ENCODE results near the gene ODAD2.

Gene ODAD2

GRCh38 chr10:27878281-27878680, 120.6 kb downstream of the ODAD2 start:
- H3K27ac ChIP-seq, result no peak overlapping the region
- no peak for TF ChIP-seq ZFX (IDR thresholded peaks at IDR 0.05)
- no peak for TF ChIP-seq CTCF (conservative IDR thresholded peaks at IDR 0.05)

- TF ChIP-seq ZFX (IDR thresholded peaks at IDR 0.05), result no peak
- TF ChIP-seq CTCF (conservative IDR thresholded peaks at IDR 0.05), result 0 out of 2 replicates have a peak, but pooled peaks have one; percentile 8
- H3K27ac ChIP-seq, result no peak overlapping the region
Measured at GRCh38 chr10:27865221-27865635, 133.7 kb downstream of the ODAD2 start.

- H3K27ac ChIP-seq, result no peak overlapping the region
Measured at GRCh38 chr10:27861781-27862180, 137.1 kb downstream of the ODAD2 start.

GRCh38 chr10:27857616-27858015, 141.3 kb downstream of the ODAD2 start:
- H3K27ac ChIP-seq, result no peak overlapping the region
- no peak for TF ChIP-seq CTCF (conservative IDR thresholded peaks at IDR 0.05)
- TF ChIP-seq ZFX (IDR thresholded peaks at IDR 0.05), result no peak

More at GRCh38 chr10:27861781-27862180, 137.1 kb downstream of the ODAD2 start:
- TF ChIP-seq ZFX (IDR thresholded peaks at IDR 0.05) (no peak), CTCF (conservative IDR thresholded peaks at IDR 0.05) (no peak)

- H3K27ac ChIP-seq, result no peak overlapping the region
- TF ChIP-seq ZFX (IDR thresholded peaks at IDR 0.05) (no peak), CTCF (conservative IDR thresholded peaks at IDR 0.05) (no peak)
Measured at GRCh38 chr10:27844223-27844622, 154.7 kb downstream of the ODAD2 start.

GRCh38 chr10:27838901-27839300, 160.0 kb downstream of the ODAD2 start:
- no peak for TF ChIP-seq ZFX (IDR thresholded peaks at IDR 0.05)
- TF ChIP-seq CTCF (conservative IDR thresholded peaks at IDR 0.05), result no peak
- no peak overlapping the region for H3K27ac ChIP-seq

GRCh38 chr10:27838361-27838760, 160.5 kb downstream of the ODAD2 start:
- no peak for TF ChIP-seq ZFX (IDR thresholded peaks at IDR 0.05)
- no peak for TF ChIP-seq CTCF (conservative IDR thresholded peaks at IDR 0.05)
- no peak overlapping the region for H3K27ac ChIP-seq
